A549 (cell line): ENCODE measurements around the gene COIL.

Experiments used
- CTCF ChIP-seq: fragments of >200 bp; sonication (Bioruptor Twin); formaldehyde crosslinking; IDR thresholded peaks from 3 replicates; pipeline ENCODE4 v1.5.1; 2016
- HOXA7 ChIP-seq: fragments of 250-450 bp; sonication (Bioruptor Pico); IDR thresholded peaks from 2 replicates; pipeline ENCODE4 v1.5.0; 2020; ENCODE audit warnings: mild to moderate bottlenecking, moderate library complexity
- KDM1A ChIP-seq: fragments of 200-600 bp; sonication (generic); IDR thresholded peaks from 2 replicates; pipeline ENCODE4 v1.6.1; 2016; ENCODE audit warnings: low read depth, mild to moderate bottlenecking
- MYC ChIP-seq: IDR thresholded peaks from 2 replicates; pipeline ENCODE4 v1.6.1; 2012; ENCODE audit warnings: mild to moderate bottlenecking, inconsistent platforms, low read length, improper control_type of control experiment, borderline replicate concordance
- REST ChIP-seq: fragments of 200-600 bp; sonication (generic); IDR thresholded peaks from 2 replicates; pipeline ENCODE4 v1.6.1; 2016; ENCODE audit warnings: antibody characterized with exemption, mild to moderate bottlenecking, moderate library complexity

GRCh38 chr17:57010487-57010886 is 49.6 kb upstream of the COIL start:
- no peak for TF ChIP-seq CTCF
- TF ChIP-seq MYC: no peak
- no peak for TF ChIP-seq HOXA7 (CRISPR knock-in tag)
- no peak for TF ChIP-seq REST
- no peak for TF ChIP-seq KDM1A
